Ishikawa (cell line): ENCODE measurements around the gene CSF2.

Source experiments
- CEBPB ChIP-seq: IDR thresholded peaks from 2 replicates; pipeline ENCODE4 v1.6.1; 2012
- CREB1 ChIP-seq: IDR thresholded peaks from 2 replicates; pipeline ENCODE4 v1.6.1; 2012; ENCODE audit warnings: low read depth
- EGR1 ChIP-seq: IDR thresholded peaks from 2 replicates; pipeline ENCODE4 v1.6.1; 2012
- EP300 ChIP-seq: IDR thresholded peaks from 2 replicates; pipeline ENCODE4 v1.6.1; 2012; ENCODE audit warnings: borderline replicate concordance
- FOXM1 ChIP-seq: IDR thresholded peaks from 2 replicates; pipeline ENCODE4 v1.6.1; 2012; ENCODE audit warnings: low read depth, borderline replicate concordance
- NFIC ChIP-seq: IDR thresholded peaks from 2 replicates; pipeline ENCODE4 v1.6.1; 2012
- RAD21 ChIP-seq: IDR thresholded peaks from 2 replicates; pipeline ENCODE4 v1.6.1; 2012; ENCODE audit warnings: low read depth
- REST ChIP-seq: IDR thresholded peaks from 2 replicates; pipeline ENCODE4 v1.6.1; 2012; ENCODE audit warnings: low read depth, mild to moderate bottlenecking
- TAF1 ChIP-seq: IDR thresholded peaks from 2 replicates; pipeline ENCODE4 v1.6.1; 2012; ENCODE audit warnings: low read depth, mild to moderate bottlenecking
- TCF12 ChIP-seq: IDR thresholded peaks from 2 replicates; pipeline ENCODE4 v1.6.1; 2012; ENCODE audit warnings: low read depth
- TEAD4 ChIP-seq: IDR thresholded peaks from 2 replicates; pipeline ENCODE4 v1.6.1; 2012
- YY1 ChIP-seq: IDR thresholded peaks from 2 replicates; pipeline ENCODE4 v1.6.1; 2012; ENCODE audit warnings: low read depth
- ZBTB7A ChIP-seq: IDR thresholded peaks from 2 replicates; pipeline ENCODE4 v1.6.1; 2012; ENCODE audit warnings: low read depth
- TF ChIP-seq, protein P1 (sequence below): IDR thresholded peaks from 2 replicates; pipeline ENCODE4 v1.6.1; 2012
- TF ChIP-seq, protein P2 (sequence below): IDR thresholded peaks from 2 replicates; pipeline ENCODE4 v1.6.1; 2012

CSF2 gene

DNA sequence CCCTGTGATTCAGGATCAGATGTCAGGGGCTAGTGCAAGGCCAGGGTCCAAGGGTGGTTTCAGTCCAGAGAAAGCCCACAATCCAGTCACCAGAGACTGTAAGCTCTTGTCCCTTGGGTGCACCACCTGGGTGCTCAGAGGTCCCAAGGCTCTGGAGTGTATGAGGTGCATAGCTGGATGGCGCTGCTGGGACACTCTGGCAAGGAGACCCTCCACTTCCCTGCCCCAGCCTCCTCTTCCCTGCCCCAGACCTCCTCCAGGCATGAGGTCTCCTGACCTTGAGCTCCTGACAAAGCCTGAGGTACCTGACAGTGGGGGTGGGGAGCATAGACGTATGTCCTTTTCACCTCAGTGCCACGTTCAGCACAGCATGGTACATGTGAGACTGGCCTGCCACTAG lies 7.0 kb downstream of the CSF2 start:
- no peak for TF ChIP-seq TCF12
- no peak for TF ChIP-seq CREB1
- TF ChIP-seq CEBPB = no peak
- TF ChIP-seq TEAD4 = no peak
- no peak for TF ChIP-seq REST
- TF ChIP-seq YY1 = no peak
- no peak for TF ChIP-seq EGR1
- TF ChIP-seq, protein P1, sequence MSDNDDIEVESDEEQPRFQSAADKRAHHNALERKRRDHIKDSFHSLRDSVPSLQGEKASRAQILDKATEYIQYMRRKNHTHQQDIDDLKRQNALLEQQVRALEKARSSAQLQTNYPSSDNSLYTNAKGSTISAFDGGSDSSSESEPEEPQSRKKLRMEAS = no peak

DNA sequence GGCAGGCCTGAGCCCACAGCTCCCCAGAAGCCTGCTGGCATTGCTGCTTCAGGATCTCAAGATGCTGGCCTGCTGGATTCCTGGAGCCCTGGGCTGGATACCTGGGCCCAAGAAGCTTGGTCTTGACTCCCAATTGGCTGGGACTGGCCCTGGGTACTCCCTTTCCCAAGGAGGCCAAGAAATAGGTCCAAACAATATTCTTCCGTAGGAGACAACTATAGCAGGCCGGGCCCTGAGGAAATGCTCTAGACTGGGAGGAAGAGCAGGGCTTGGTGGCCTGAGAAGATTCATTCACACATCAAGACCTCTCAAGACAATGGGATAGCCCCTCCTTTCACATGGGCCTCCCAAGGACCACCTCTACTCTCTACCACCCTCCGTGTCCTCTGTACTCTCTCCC lies 7.9 kb downstream of the CSF2 start:
- TF ChIP-seq FOXM1 (no peak), TAF1 (no peak), RAD21 (no peak), YY1 (no peak), TCF12 (no peak)
- TF ChIP-seq, protein P1 = no peak

GRCh38 chr5:132082329-132083023 lies 8.9 kb downstream of the CSF2 start:
- TF ChIP-seq TCF12 (no peak), CEBPB (no peak), RAD21 (no peak), REST (no peak), CREB1 (no peak), EP300 (no peak), ZBTB7A (no peak), NFIC (no peak), TAF1 (no peak), EGR1 (no peak), YY1 (no peak), FOXM1 (no peak), TEAD4 (no peak)
- TF ChIP-seq, protein P2, sequence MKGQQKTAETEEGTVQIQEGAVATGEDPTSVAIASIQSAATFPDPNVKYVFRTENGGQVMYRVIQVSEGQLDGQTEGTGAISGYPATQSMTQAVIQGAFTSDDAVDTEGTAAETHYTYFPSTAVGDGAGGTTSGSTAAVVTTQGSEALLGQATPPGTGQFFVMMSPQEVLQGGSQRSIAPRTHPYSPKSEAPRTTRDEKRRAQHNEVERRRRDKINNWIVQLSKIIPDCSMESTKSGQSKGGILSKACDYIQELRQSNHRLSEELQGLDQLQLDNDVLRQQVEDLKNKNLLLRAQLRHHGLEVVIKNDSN = no peak
- TF ChIP-seq, protein P1 = no peak

GRCh38 chr5:132083071-132083678 lies 9.6 kb downstream of the CSF2 start:
- no peak for TF ChIP-seq EP300
- TF ChIP-seq NFIC = no peak
- TF ChIP-seq REST = no peak
- TF ChIP-seq TCF12 = no peak
- no peak for TF ChIP-seq CREB1
- TF ChIP-seq FOXM1 = no peak
- TF ChIP-seq, protein P1 = no peak
- no peak for TF ChIP-seq ZBTB7A
- TF ChIP-seq, protein P2 = no peak
- TF ChIP-seq TEAD4 = no peak
- no peak for TF ChIP-seq RAD21
